ENCODE data around the gene CCDC116.
"Not testable (repeated sequence)": the region's sequence is repeated elsewhere in the genome, so short reads cannot be mapped to it uniquely, and the experiment has no call there.

Gene CCDC116

GRCh38 chr22:21633481-21633880, 921 bp downstream of the CCDC116 start:
- DNase-seq, result no peak

- DNase-seq, result no peak
Measured at GRCh38 chr22:21634081-21634480, 1.5 kb downstream of the CCDC116 start.

GRCh38 chr22:21634844-21635243, 2.3 kb downstream of the CCDC116 start:
- DNase-seq, result no peak

- no peak for DNase-seq
Measured at GRCh38 chr22:21635771-21636510, 3.4 kb downstream of the CCDC116 start.

GRCh38 chr22:21636629-21637218, 4.2 kb downstream of the CCDC116 start:
- no peak for DNase-seq

- DNase-seq, result not testable (repeated sequence)
Measured at GRCh38 chr22:21637450-21637849, 4.9 kb downstream of the CCDC116 start.

GRCh38 chr22:21639359-21639758, 6.8 kb downstream of the CCDC116 start:
- DNase-seq, result no peak

GRCh38 chr22:21640810-21641209, 8.2 kb downstream of the CCDC116 start:
- DNase-seq, result no peak

- no peak for DNase-seq
Measured at GRCh38 chr22:21641417-21641788, 8.8 kb downstream of the CCDC116 start.

- peak; percentile 99 for DNase-seq
Measured at GRCh38 chr22:21641789-21642583, 9.4 kb downstream of the CCDC116 start, which contains the start of gene SDF2L1. Gene SDF2L1 (plus strand): TSS chr22:21642302. CDS start chr22:21642337, 35 bp downstream.

GRCh38 chr22:21642584-21643448, 10.3 kb downstream of the CCDC116 start:
- DNase-seq, result peak; percentile 60

GRCh38 chr22:21643533-21644357, 11.2 kb downstream of the CCDC116 start:
- no peak for DNase-seq

- not testable (repeated sequence) for DNase-seq
Measured at GRCh38 chr22:21645513-21645912, 13.0 kb downstream of the CCDC116 start.

GRCh38 chr22:21646608-21647590, 14.3 kb downstream of the CCDC116 start:
- DNase-seq, result peak; percentile 79

GRCh38 chr22:21650280-21650679, 17.7 kb downstream of the CCDC116 start:
- DNase-seq, result no peak

GRCh38 chr22:21650823-21651520, 18.4 kb downstream of the CCDC116 start:
- DNase-seq, result no peak

GRCh38 chr22:21651521-21652009, 19.0 kb downstream of the CCDC116 start:
- DNase-seq, result no peak

GRCh38 chr22:21652010-21652546, 19.5 kb downstream of the CCDC116 start:
- DNase-seq, result peak; percentile 91

Measured in stimulated activated CD4-positive, alpha-beta T cell treated with anti-CD3 and anti-CD28 coated beads, Interleukin-1b, Interleukin-23, amount 100 ng/mL, for 48 hours (primary cell).